Measurements from ENCODE around the gene RNU1-1.
"Not testable (repeated sequence)": the region's sequence is repeated elsewhere in the genome, so short reads cannot be mapped to it uniquely, and the experiment has no call there.

The RNU1-1 gene

GRCh38 chr1:16521288-16521583 lies 7.2 kb upstream of the RNU1-1 start:
- no peak for DNase-seq

- not testable (repeated sequence) for DNase-seq
Measured at GRCh38 chr1:16520435-16521287, 6.6 kb upstream of the RNU1-1 start.

GRCh38 chr1:16519255-16519951 lies 5.3 kb upstream of the RNU1-1 start:
- not testable (repeated sequence) for DNase-seq

DNA sequence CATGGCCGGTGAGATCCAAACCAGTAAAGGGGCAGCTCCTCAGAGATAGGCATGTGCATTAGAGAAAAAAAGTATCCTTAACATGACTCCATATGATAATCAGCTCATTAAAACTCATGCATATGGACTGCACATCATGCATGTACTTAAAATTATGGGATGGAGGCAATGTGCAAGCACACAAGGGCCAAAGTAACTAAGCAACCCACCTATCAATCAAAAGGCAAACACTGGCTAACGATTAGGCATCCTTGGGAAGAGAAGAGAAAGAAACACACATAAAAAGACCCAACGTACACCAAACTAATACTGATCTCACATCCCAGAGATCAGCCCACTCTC lies 4.8 kb upstream of the RNU1-1 start:
- not testable (repeated sequence) for DNase-seq

DNA sequence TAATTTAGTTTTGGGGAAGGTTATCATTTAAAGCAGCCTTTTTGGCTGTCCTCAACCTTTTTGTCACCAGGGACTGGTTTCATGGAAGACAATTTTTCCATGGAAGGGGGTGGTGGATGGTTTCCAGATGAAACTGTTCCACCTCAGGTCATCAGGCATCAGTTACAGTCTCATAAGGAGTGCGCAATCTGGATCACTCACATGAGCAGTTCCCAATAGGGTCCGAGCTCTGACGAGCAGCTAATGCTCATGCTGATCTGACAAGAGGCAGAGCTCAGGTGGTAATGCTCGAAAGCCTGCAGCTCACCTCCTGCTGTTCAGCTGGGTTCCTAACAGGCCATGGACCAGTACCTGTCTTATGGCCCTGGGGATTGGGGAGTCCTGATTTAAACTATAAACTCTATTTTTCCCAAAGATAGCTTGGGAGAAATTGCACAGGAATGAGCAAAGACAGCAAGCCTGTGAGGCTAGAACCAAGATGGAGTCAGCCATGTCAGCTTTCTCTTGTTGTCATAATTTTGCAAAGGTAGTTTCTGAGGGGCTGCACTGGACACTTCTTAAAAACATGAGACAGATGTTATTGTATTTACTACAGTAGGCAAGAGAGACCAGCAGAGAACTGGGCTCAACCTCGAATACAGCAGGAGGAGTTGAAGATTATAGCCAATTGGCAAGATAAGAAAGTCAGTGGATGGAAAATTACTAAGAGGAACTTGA lies 2.8 kb upstream of the RNU1-1 start:
- not testable (repeated sequence) for DNase-seq

- DNase-seq: peak; percentile 86
Measured at GRCh38 chr1:16513412-16514106, 526 bp downstream of the RNU1-1 start.

DNA sequence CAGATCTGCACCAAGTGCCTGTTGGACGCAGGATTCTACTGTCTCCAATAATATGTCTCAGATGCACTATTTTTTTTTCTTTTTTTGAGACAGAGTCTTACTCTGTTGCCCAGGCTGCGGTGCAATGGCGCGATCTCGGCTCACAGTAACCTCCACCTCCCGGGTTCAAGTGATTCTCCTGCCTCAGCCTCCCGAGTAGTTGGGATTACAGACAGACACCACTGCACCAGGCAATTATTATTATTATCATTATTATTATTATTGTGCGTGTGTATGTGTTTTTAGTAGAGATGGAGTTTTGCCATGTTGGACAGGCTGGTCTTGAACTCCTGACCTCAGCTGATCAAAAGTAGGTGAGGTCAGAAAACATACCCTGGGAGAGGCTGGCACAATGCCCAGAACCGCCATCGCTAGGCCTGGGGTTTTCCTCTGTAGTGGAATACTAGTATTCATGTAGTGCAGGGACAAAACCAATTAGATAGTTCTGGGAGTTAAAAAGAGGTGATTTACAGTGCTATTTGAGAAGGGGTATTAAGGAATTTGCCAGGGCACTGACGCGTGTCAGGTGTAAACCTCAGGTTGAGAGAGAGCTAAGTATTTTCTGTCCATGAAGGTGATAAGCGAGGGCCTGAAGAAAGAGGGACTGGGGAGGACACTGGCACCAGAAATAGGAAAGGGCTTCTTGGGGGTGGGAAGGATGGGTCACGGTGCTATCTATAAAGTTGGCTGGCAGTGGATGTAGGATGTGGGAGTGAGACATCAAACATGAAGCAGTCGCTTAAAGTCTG lies 1.3 kb downstream of the RNU1-1 start:
- DNase-seq: not testable (repeated sequence)

DNA sequence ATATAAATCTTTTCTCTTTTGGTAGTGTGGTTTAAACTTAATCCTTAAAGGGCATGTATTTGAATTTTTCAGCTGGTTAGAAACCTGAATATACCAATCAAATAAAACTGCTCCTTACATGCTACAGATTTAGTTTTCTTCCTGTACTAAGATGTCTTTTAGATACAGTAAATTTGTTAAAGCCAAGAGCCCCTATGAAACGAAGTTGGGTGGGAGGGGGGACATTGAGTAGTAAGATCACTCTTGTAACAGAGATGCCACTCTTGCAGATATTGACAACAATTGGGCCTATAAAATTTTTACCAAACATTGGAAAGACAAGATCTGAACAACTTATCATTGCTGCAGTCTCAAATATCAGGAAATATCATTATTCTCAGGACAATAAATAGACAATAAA lies 2.2 kb downstream of the RNU1-1 start:
- not testable (repeated sequence) for DNase-seq

DNA sequence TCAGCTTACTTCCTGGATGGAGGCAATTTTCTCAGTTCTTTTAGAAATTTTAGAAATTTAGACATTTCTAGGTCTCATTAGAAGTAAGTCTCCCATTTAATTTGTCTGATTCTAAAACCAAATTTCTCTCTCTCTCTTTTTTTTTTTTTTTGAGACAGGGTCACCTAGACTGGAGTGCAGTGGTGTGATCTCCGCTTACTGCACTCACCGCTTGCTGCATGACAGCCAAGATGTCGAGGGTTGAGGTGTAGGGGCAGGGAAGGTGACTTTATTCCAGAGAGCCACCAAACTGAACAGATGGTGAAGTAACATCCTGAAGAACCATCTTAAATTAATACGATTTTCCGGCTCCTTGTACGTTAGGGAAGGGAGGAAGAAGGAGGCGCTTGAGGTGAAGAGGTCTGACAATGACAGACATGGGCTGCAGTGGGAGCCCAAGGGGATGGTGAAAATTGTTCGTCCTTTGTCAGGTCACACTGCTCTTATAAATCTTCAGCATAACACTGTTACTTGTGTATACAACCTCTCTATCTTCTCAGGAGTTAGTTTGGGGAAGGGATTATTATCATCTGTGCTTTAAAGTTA lies 5.1 kb downstream of the RNU1-1 start:
- DNase-seq: peak; percentile 30

DNA sequence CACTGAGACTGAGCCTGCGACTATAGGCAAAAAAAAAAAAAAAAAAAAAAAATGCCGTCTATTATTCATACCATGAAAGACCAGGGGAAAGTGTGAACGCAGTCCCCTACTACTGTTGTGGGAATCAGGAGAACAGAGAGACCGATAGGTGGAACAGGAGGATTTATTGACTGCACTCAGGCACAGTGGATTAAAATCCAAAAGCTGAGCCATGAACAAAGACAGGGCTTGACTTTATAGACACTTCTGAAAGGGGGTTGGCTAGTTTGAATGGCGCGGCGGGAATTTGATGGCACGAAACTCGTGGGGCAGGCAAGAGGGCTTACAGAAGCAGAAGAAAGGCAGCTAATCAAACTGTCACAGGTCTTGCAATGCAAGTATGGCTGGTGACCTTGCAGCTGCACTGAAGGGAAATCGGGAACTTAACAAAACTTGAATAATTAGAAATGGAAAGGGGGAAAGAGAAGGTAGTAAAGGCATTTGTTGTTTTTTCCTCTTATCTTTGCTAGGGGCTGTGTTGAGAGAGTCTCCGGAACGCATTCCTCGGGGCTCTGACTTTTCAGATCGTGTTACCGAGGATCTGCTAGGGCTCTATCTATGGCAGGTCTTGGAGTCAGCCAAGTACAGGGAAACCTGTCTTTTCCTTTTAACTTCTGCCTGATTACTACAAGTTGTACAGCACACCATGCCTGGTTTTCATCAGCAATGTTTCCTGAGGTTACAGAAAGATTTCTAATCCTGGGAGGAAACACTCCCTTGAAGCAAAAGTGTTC lies 7.5 kb downstream of the RNU1-1 start:
- DNase-seq: peak; percentile 25

DNA sequence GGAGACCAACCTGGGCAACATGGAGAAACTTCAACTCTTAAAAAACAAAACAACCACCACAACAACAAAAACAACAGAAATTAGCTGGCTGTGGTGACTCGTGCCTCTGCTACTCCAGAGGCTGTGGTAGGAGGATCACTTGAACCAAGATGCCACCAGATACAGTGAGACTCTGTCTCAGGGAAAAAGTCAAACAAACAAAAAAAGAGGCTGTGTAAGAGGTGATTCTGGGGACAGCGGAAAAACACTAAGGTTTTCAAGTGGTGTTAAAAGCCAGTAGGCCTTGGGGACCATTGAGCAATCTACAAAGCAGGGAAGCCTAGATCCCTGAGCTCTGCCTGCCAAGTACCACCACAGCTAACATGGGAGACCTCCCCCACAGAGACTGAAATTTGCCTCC lies 8.2 kb downstream of the RNU1-1 start:
- not testable (repeated sequence) for DNase-seq

DNA sequence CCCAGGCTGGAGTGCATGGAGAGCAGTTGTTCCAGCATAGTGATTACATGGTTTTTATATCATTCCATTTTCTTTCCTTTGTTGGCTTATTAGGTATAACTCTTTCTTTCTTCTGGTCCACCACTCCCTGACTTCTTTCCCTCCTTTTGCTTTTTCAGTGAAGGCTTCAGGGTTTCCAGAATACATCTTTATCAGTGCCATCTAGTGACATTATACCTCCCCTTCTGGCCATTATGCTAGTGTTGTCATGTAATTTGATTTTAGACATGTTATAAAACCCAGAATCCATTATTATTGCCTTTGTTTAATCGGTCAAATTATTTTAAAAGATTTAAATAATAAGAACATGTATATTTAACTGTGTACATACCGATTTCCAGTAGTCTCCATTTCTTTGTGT lies 10.6 kb downstream of the RNU1-1 start:
- no peak for DNase-seq

- not testable (repeated sequence) for DNase-seq
Measured at GRCh38 chr1:16501446-16501845, 12.6 kb downstream of the RNU1-1 start.

GRCh38 chr1:16500975-16501374 lies 13.1 kb downstream of the RNU1-1 start:
- DNase-seq: not testable (repeated sequence)

DNA sequence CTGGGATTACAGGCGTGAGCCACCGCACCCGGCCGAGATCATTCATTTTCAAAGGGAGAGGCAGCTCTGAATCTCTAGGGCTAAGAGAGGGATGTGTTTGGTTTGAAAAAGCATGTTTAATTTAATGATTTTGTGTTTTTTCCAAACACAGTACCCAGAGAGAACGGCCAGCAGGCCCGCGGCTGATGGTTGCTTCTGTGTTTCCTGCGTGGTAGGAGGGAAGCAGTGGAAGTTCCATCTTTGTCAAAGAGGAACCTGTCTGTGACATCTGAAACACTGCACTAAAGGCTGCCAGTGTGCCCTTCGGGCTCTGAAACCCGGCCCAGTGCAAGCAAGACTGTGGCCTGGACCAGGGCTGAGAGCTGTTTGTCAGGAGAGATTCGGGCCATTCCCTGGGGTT lies 13.6 kb downstream of the RNU1-1 start:
- DNase-seq: not testable (repeated sequence)

GRCh38 chr1:16498573-16499413 lies 15.3 kb downstream of the RNU1-1 start:
- peak; percentile 83 for DNase-seq

DNA sequence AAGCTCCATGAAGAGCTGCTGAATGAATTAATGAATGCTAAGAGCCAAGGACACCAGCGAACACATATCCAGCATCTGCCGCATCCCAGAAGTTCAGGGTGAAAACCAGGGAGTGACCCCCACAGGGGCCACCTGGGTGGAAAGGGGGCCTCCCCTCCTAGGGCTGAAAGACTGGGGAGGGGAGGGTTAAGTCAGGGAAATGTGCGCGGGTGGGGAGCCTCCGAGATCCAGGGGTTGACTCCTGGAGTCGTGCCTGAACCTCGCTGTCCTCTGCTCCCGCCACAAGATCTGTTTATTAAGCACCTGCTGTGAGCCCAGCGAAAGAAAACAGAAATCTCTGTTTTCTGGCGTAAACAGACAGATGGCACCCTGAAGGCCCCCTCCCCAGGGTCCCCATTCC lies 16.0 kb downstream of the RNU1-1 start:
- not testable (repeated sequence) for DNase-seq

DNA sequence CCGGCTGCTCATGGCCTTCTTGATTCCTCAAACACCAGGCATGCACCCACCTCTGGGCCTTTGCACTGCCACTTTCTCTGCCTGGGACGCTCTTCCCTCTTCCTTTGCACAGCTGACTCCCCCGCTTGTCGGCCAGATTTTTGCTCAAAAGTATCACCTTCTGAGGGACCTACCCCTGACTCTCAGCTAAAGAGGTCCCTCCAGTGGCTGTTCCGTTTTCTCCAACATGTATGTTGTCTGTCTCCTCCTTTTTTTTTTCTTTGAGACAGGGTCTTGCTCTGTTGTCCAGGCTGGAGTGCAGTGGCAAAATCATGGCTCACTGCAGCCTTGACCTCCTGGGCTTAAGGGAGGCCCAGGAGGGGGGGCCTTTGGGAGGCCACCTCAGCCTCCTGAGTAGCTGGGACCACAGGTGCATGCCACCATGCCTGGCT lies 16.6 kb downstream of the RNU1-1 start:
- not testable (repeated sequence) for DNase-seq

GRCh38 chr1:16493731-16494130 lies 20.4 kb downstream of the RNU1-1 start:
- DNase-seq: not testable (repeated sequence)

GRCh38 chr1:16492937-16493336 lies 21.1 kb downstream of the RNU1-1 start:
- DNase-seq: not testable (repeated sequence)

All from NCI-H2227 treated with DMSO at 0.1 percent for 48 hours (cell line).